PC-3 (cell line): Measurements from ENCODE around the gene SRD5A3. TPM values are rescaled to one million over a fixed set of nuclear protein-coding genes. Genes with fewer than 3 reads are reported as not detected.
A peak's percentile ranks its signal among the peaks of the same experiment; 100 is the strongest.

Source experiments
- ATAC-seq: fragments of 200-7000 bp; cut with Tn5 transposase; 2 replicates; pipeline ENCODE4 v1.9.1; 2020; ENCODE audit warnings: mild to moderate bottlenecking, moderate library complexity
- BruUV-seq: library from RNA; stranded (reverse); fragments of 400-500 nt; replicated peaks from 2 replicates; lab custom pipeline; 2021; lab: Mats Ljungman, UMichigan
- CTCF ChIA-PET: fragments of 300-600 bp; sonication (Branson Sonifier 250); formaldehyde crosslinking; loops from one replicate; lab custom pipeline; 2022; ENCODE audit warnings: antibody characterized with exemption; lab: Charles Lee
- POLR2A ChIA-PET: fragments of 300-600 bp; sonication (Branson Sonifier 250); formaldehyde crosslinking; loops from one replicate; lab custom pipeline; 2022; ENCODE audit warnings: antibody characterized with exemption; ENCODE audit not compliant: unreplicated experiment; lab: Charles Lee
- DNase-seq: peaks from one replicate; pipeline ENCODE4 v3.0.0-alpha.2; 2015
- H2AFZ ChIP-seq: fragments of 300-600 bp; sonication (generic); 2 replicates; pipeline ENCODE4 v1.6.0; 2016; ENCODE audit warnings: antibody characterized with exemption, low read length
- H3F3A ChIP-seq: fragments of 300-600 bp; sonication (generic); one replicate; pipeline ENCODE4 v1.6.0; 2017; ENCODE audit warnings: antibody characterized with exemption, low read length, control low read depth, mild to moderate bottlenecking; ENCODE audit not compliant: unreplicated experiment
- H3K27ac ChIP-seq: fragments of 300-600 bp; sonication (generic); 2 replicates; pipeline ENCODE4 v1.5.1; 2016; ENCODE audit warnings: mild to moderate bottlenecking, low read length
- H3K27me3 ChIP-seq: fragments of 300-600 bp; sonication (generic); 2 replicates; pipeline ENCODE4 v1.6.1; 2016; ENCODE audit warnings: low read length, mixed read lengths
- H3K36me3 ChIP-seq: fragments of 300-600 bp; sonication (generic); 2 replicates; pipeline ENCODE4 v1.6.1; 2016; ENCODE audit warnings: low read depth, mixed run types, low read length, mixed read lengths
- H3K4me1 ChIP-seq: fragments of 300-600 bp; sonication (generic); 2 replicates; pipeline ENCODE4 v1.5.1; 2016; ENCODE audit warnings: low read length; ENCODE audit not compliant: insufficient read depth
- H3K4me2 ChIP-seq: fragments of 300-600 bp; sonication (generic); 2 replicates; pipeline ENCODE4 v1.6.0; 2016; ENCODE audit warnings: low read length
- H3K4me3 ChIP-seq: fragments of 300-600 bp; sonication (generic); 2 replicates; pipeline ENCODE4 v1.5.1; 2016; ENCODE audit warnings: mild to moderate bottlenecking, low read length, mixed read lengths
- H3K79me2 ChIP-seq: fragments of 300-600 bp; sonication (generic); 2 replicates; pipeline ENCODE4 v1.6.1; 2017; ENCODE audit warnings: low read length, mixed read lengths
- H3K9ac ChIP-seq: fragments of 300-600 bp; sonication (generic); 2 replicates; pipeline ENCODE4 v1.6.0; 2016; ENCODE audit warnings: mild to moderate bottlenecking, low read length
- H3K9me2 ChIP-seq: fragments of 300-600 bp; sonication (generic); replicated peaks from 2 replicates; pipeline ENCODE4 v1.6.1; 2016; ENCODE audit warnings: mixed run types, low read length, mixed read lengths
- H3K9me3 ChIP-seq: fragments of 300-600 bp; sonication (generic); 2 replicates; pipeline ENCODE4 v1.6.1; 2016; ENCODE audit warnings: low read length, mixed read lengths
- H4K20me1 ChIP-seq: fragments of 300-600 bp; sonication (generic); 2 replicates; pipeline ENCODE4 v1.6.1; 2016; ENCODE audit warnings: low read length, mixed read lengths
- CTCF ChIP-seq: fragments of 300-600 bp; sonication (generic); conservative IDR thresholded peaks from 2 replicates; pipeline ENCODE4 v1.5.1; 2017; ENCODE audit warnings: antibody characterized with exemption, low read depth, mild to moderate bottlenecking, low read length
- EZH2 ChIP-seq: fragments of 300-600 bp; sonication (generic); IDR thresholded peaks from one replicate; pipeline ENCODE4 v1.6.1; 2017; ENCODE audit warnings: antibody characterized with exemption, mild to moderate bottlenecking, low read length; ENCODE audit not compliant: unreplicated experiment
- EZH2phosphoT487 ChIP-seq: fragments of 300-600 bp; sonication (generic); IDR thresholded peaks from 2 replicates; pipeline ENCODE4 v1.6.1; 2018; ENCODE audit warnings: mild to moderate bottlenecking, antibody characterized with exemption, low read length, borderline replicate concordance
- intact Hi-C: fragments of 100-400 bp; cut with micrococcal nuclease; formaldehyde crosslinking; loops from 2 replicates; pipeline ENCODE4 v1.9.0; 2023
- total RNA-seq: library from RNA; depleted of rRNA; stranded (reverse); fragments of >200 nt; gene quantifications from 2 replicates; pipeline ENCODE4 v1.2.3, GENCODE V29; 2014

SRD5A3 gene
- total RNA-seq, 1 experiment from 2014 or later: 15.2 TPM

- no peak for TF ChIP-seq EZH2phosphoT487
- TF ChIP-seq CTCF: no peak
- no peak for TF ChIP-seq EZH2
- no TSS peak for BruUV-seq
- H3F3A ChIP-seq: peaks cover 3% of the 10 kb centered on the region
- ATAC-seq (peak; percentile 14), DNase-seq (peak; percentile 59)
- H3K9ac ChIP-seq: peak overlapping the region; percentile 88
- no peaks in the 10 kb centered on the region for H3K9me3 ChIP-seq
- peak overlapping the region; percentile 72 for H3K4me3 ChIP-seq
- peaks cover 41% of the 10 kb centered on the region for H3K4me1 ChIP-seq
- peak overlapping the region; percentile 92 for H3K4me2 ChIP-seq
- H3K27ac ChIP-seq: peak overlapping the region; percentile 78
- peaks cover 47% of the 10 kb centered on the region for H4K20me1 ChIP-seq
- no peaks in the 10 kb centered on the region for H3K9me2 ChIP-seq
- intact Hi-C loops: loop anchor here (1.0 kb wide), 1 partner anchor 151 kb away; no protein-coding TSS in a partner anchor
- no peaks in the 10 kb centered on the region for H3K27me3 ChIP-seq
- peak overlapping the region; percentile 25; the same call in 1 of the 2 replicates for H2AFZ ChIP-seq
- ChIA-PET POLR2A (interaction anchor here (1.1 kb wide), 1 partner anchor 51 kb away, joined by 4 read pairs; no protein-coding TSS in a partner anchor), CTCF (no interaction called here)
- H3K36me3 ChIP-seq: peaks cover 19% of the 10 kb centered on the region
- peaks cover 54% of the 10 kb centered on the region for H3K79me2 ChIP-seq
Measured at GRCh38 chr4:55396308-55397125, 50.5 kb downstream of the SRD5A3 start.

- ChIA-PET CTCF (no interaction called here), POLR2A (no interaction called here)
- Histone ChIP-seq H3K79me2 (peaks cover 59% of the 10 kb centered on the region), H3K27me3 (no peaks in the 10 kb centered on the region), H4K20me1 (peaks cover 49% of the 10 kb centered on the region), H3K4me1 (peaks cover 41% of the 10 kb centered on the region), H3K9me2 (no peaks in the 10 kb centered on the region), H2AFZ (no peak overlapping the region), H3K9me3 (no peaks in the 10 kb centered on the region), H3K4me2 (peak overlapping the region; percentile 92), H3K9ac (peak overlapping the region; percentile 88), H3K27ac (peak overlapping the region; percentile 78), H3K36me3 (peaks cover 20% of the 10 kb centered on the region), H3F3A (peaks cover 3% of the 10 kb centered on the region), H3K4me3 (peak overlapping the region; percentile 72)
- DNase-seq (peak; percentile 31), ATAC-seq (no peak)
- TF ChIP-seq EZH2phosphoT487 (no peak), CTCF (no peak), EZH2 (no peak)
- intact Hi-C loops: no loop called here
- TSS peak; percentile 43 for BruUV-seq
Measured at GRCh38 chr4:55397126-55397436, 51.0 kb downstream of the SRD5A3 start.
